ENCODE results near the gene FBXO27.

GRCh38 chr19:39070888-39071287, 38.5 kb upstream of the FBXO27 start:
- no peak for TF ChIP-seq POLR2AphosphoS5 (IDR thresholded peaks at IDR 0.05; ENCODE audit: borderline replicate concordance, low read depth, low read length)
- no peak for TF ChIP-seq EZH2 (IDR thresholded peaks at IDR 0.05)
- no peak for TF ChIP-seq FOXP2 (optimal IDR thresholded peaks at IDR 0.05; ENCODE audit: control extremely low read depth, extremely low read length, insufficient read depth)
